GM18502 (cell line): ENCODE results near the gene YIF1B.
"Not testable (repeated sequence)": the region's sequence is repeated elsewhere in the genome, so short reads cannot be mapped to it uniquely, and the experiment has no call there.

Source experiments
- ATAC-seq: cut with Tn5 transposase; IDR thresholded peaks from one replicate; pipeline ENCODE4 v1.9.1; 2021; ENCODE audit warnings: mild to moderate bottlenecking; ENCODE audit not compliant: unreplicated experiment, poor library complexity

Gene YIF1B

GRCh38 chr19:38315657-38316476 lies at the start of gene YIF1B:
Gene YIF1B, minus strand, starts transcription at chr19:38315947. Its CDS starts 30 bp downstream, at chr19:38315917.
- peak; percentile 86 for ATAC-seq

GRCh38 chr19:38362946-38363688 lies 47.4 kb upstream of the YIF1B start:
- ATAC-seq = not testable (repeated sequence)

DNA sequence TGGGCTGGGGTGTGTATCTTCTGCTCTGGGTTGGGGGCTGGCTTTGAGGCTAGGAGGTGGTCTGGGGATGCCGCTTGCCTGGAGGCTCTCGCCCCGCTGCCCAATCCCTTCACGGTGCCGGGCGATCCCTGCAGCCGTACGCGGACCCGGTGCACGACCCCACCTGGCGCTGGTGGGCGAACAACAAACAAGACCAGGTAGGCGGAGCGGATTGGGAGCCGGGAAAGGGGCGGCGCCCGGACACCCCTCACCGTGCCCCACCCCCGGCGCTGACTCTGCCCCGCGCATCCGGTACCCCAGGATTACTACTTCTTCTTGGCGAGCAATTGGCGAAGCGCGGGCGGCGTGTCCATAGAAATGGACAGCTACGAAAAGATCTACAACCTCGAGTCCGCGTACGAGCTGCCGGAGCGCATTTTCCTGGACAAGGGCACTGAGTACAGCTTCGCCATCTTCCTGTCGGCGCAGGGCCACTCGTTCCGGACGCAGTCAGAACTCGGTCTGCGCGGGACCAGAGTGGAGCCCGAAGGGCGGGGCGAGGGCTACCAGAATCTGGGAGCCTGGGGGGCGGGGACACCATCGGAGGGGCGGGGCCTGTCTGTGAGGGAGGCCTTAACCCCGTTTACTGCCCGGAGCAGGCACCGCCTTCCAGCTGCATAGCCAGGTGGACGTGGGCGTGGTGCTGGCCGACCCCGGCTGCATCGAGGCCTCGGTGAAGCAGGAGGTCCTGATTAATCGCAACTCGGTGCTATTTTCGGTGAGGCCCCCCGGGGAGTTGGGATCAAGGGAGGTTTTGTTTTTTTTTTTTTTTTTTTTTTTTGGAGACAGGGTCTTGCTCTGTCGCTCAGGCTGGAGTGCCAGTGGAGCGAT lies 46.6 kb upstream of the YIF1B start:
- peak; percentile 55 for ATAC-seq

DNA sequence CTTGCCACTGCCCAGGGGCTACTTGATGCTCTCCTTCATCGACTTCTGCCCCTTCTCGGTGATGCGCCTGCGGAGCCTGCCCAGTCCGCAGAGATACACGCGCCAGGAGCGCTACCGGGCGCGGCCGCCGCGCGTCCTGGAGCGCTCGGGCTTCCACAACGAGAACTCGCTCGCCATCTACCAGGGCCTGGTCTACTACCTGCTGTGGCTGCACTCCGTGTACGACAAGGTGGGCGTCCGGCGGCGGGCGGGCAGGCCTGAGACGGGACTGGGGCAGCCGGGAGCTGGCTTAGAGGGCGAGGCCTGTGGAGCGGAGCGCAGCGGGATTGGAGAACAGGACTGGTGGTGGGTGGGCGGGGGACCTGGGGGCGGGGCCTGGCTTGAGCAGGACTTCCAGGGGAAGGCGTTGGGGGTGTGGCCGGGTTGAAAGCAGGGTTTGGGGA lies 45.9 kb upstream of the YIF1B start:
- peak; percentile 62 for ATAC-seq

GRCh38 chr19:38360839-38361631 lies 45.3 kb upstream of the YIF1B start:
- ATAC-seq = peak; percentile 7

DNA sequence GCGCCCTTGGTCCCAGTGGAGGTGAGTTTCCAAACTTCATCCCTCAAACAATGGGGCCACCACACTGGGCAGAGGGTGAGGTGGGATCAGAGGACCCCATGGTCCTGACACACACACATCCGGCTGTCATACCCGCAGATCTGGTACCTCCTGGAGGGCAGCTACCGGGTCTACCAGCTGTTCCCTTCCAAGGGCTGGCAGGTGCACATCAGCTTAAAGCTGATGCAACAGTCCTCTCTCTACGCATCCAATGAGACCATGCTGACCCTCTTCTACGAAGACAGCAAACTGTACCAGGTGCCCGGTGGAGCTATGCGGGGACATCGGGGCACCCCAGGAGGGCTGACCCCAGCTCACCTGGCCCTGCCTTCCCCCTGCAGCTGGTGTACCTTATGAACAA lies 44.6 kb upstream of the YIF1B start:
- ATAC-seq = no peak

DNA sequence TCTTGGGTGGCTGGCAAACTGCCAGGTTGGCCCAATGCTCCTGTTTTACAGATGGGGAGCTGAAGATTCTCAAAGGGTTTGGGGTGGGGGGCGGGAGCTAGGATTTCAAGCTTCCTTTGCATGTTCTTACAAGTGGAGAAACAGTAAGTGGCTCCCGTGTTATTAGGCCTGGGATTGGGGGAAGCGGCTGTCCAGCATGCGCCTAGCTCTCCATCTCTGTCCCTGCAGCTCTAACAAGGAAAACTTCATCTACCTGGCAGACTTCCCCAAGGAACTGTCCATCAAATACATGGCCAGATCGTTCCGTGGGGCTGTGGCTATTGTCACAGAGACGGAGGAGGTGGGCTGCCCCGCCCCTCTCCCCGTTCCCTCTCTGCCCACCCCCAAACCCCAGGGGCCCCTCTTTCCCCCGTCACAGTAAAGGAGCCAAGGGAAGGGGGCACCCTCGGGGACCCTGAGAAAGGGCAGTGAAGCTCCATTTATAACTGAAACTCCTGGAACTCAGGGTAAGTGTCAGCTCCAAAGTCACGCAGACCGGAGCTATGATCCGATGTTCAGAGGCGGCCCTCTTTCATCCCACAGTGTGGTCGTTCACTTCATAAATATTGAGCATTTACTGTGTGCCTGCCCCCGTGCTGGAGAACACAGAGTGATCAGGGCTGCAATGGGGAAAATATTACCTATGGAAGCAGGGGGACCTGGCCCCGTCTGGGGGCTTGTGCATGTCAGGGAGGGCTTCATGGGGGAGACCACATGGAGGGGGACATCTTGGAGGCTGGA lies 43.7 kb upstream of the YIF1B start:
- no peak for ATAC-seq

DNA sequence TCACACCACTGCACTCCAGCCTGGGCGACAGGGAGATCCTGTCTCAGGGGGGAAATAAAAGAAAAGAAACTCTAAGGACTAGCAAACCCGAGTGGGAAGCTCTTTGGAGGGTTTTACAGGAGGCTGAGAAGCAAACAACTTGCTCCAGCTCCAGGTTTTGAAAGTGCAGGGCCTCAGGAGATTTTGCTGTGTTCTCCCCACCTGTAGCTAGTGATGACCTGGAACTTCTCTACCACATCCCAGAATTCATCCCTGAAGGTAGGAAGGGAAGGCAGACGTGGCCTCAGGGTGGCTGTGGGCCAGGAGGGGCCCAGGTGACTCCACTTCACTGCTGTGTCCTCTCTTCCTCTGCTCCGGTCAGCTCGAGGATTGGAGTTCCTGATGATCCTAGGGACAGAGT lies 42.3 kb upstream of the YIF1B start:
- no peak for ATAC-seq

DNA sequence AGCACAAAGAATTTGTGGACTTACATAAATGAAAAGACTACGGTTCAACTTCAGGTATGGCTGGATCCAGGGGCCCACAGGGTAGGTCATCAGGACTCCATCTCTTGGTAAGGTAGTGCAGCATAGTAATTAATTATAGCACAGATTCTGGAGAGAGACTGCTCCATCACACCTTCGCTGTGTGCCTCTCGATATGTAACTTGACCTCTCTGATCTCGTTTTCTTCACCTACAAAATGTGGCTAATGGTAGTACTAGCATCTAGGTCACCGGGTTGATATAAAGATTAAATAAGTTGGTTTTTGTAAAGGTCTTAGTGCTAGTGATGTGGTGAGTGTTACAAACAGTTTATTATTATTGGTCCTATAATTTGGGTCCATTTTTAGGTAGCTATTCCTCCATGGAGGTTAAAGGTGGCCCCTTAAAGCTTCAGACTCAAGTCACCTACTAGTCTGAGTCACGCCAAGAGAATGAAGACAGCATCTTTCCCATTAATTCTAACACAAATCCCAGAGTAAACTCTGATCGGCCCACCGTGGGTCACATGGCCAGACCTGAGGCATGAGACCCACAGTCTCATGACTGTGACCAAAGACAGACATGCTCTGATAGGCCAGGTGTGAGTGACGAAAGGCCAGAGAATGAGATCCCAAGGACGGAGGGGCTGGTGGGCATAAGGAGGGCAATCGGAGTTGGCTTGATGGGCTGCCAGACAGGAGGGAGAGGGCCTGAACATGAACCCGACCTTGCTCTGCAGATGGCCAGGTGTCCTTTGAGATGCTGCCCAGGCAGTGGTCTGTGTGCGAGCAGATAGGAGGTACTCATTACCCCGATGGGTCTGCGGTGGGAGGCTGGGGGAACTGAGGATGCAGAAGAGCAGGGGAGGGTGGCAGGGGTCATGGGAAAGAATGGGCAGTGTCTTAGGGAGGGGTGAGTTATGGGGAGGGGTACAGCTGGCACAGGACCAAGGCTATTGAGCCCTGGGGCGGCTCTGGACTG lies 40.3 kb upstream of the YIF1B start:
- ATAC-seq = no peak

GRCh38 chr19:38352611-38353010 lies 36.9 kb upstream of the YIF1B start:
- ATAC-seq = no peak

GRCh38 chr19:38351865-38352395 lies 36.2 kb upstream of the YIF1B start:
- ATAC-seq = no peak

DNA sequence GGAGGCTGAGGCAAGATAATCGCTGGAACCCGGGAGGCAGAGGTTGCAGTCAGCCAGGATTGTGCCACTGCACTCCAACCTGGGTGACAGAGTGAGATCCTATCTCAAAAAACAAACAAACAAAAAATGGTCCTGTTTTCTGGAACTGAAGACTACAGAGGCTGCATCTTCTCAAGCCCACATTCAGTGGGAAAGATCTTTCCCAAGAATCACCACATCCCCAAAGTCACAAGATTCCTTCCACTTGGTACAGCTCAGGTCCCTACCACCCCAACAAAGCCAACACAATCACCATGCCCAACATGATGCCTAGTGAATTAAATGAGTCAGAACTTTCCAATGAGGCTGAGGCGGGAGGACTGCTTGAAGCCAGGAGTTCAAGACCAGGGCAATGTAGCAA lies 35.1 kb upstream of the YIF1B start:
- no peak for ATAC-seq

GRCh38 chr19:38346837-38347236 lies 31.1 kb upstream of the YIF1B start:
- ATAC-seq = no peak

DNA sequence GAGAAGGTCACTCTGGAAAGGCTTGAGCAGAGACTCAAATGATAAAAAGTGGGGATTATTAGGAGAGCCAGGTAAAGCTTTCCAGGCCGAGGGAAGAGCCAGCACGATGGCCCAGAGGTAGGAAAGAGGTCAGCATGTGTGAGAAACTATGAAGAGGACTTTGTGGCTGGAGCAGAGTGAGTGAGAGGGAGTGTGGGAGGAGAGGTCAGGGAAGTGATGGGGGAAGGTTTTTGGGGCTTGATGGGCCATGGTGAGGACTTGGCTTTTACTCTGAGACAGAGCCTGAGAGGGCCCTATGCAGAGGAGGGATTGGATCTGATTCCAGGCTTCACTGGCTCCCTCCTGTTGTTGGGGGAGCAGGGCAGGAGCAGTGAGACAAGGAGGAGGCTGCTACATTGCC lies 25.2 kb upstream of the YIF1B start:
- ATAC-seq = no peak

DNA sequence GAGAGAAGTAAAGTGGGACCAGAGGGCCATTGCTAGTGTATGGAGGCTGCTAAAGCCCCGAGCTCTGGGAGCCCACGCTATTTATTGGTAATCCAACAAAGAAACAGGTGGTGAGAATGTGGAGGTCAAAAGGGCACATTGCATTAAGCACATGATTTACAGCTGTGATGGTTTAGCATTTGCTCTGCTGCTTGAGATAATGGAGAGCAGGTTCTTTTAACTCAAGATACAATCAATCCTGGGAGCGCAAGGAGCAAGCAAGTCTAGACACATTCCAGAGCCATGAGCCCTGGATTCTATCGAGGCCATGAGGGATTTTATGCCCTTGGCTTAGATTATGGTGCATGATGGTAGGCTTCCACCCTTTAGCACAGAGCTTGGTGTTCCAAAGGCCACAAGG lies 23.3 kb upstream of the YIF1B start:
- ATAC-seq = not testable (repeated sequence)

GRCh38 chr19:38337360-38337653 lies 21.6 kb upstream of the YIF1B start:
- no peak for ATAC-seq

GRCh38 chr19:38336638-38337359 lies 21.1 kb upstream of the YIF1B start:
- peak; percentile 67 for ATAC-seq
